Activated T-helper 1 cell treated with anti-CD3 and anti-CD28 coated beads, Interleukin-12 subunit alpha, Interleukin-12 subunit beta, Interleukin-2, Interleukin-4 antibody, amounts not matched to agents 30 ng/mL and 10 ng/mL and 1 ng/mL, durations not matched to agents 14 hours and 24 hours and 36 hours (primary cell): Measurements from ENCODE around the gene NECAB2. TPM values are rescaled to one million over a fixed set of nuclear protein-coding genes. Genes with fewer than 3 reads are reported as not detected.

Source experiments
- DNase-seq: peaks from one replicate; pipeline ENCODE4 v3.0.0; 2021; ENCODE audit warnings: low spot score
- H3K27ac Mint-ChIP-seq: one replicate; pipeline ENCODE4 v1.8.0; 2021; ENCODE audit warnings: mild to moderate bottlenecking, mixed read lengths
- H3K27me3 Mint-ChIP-seq: one replicate; pipeline ENCODE4 v1.8.0; 2022; ENCODE audit warnings: mild to moderate bottlenecking, moderate library complexity, mixed read lengths; ENCODE audit not compliant: insufficient read depth
- H3K36me3 Mint-ChIP-seq: one replicate; pipeline ENCODE4 v1.8.0; 2021; ENCODE audit warnings: low read depth, mixed read lengths
- H3K4me1 Mint-ChIP-seq: one replicate; pipeline ENCODE4 v1.8.0; 2021; ENCODE audit warnings: low read depth, mixed read lengths
- H3K4me3 Mint-ChIP-seq: one replicate; pipeline ENCODE4 v1.8.0; 2021; ENCODE audit warnings: mild to moderate bottlenecking, moderate library complexity, mixed read lengths
- H3K9me3 Mint-ChIP-seq: one replicate; pipeline ENCODE4 v1.8.0; 2021; ENCODE audit warnings: mixed read lengths
- intact Hi-C: fragments of 100-400 bp; cut with micrococcal nuclease; formaldehyde crosslinking; loops from one replicate; pipeline ENCODE4 v1.15.1; 2024
- total RNA-seq: library from RNA; stranded (reverse); gene quantifications from 2 replicates; pipeline ENCODE4 v1.2.3, GENCODE V29; 2022

NECAB2 gene
- total RNA-seq, 1 donor from 2014 or later = not detected

DNA sequence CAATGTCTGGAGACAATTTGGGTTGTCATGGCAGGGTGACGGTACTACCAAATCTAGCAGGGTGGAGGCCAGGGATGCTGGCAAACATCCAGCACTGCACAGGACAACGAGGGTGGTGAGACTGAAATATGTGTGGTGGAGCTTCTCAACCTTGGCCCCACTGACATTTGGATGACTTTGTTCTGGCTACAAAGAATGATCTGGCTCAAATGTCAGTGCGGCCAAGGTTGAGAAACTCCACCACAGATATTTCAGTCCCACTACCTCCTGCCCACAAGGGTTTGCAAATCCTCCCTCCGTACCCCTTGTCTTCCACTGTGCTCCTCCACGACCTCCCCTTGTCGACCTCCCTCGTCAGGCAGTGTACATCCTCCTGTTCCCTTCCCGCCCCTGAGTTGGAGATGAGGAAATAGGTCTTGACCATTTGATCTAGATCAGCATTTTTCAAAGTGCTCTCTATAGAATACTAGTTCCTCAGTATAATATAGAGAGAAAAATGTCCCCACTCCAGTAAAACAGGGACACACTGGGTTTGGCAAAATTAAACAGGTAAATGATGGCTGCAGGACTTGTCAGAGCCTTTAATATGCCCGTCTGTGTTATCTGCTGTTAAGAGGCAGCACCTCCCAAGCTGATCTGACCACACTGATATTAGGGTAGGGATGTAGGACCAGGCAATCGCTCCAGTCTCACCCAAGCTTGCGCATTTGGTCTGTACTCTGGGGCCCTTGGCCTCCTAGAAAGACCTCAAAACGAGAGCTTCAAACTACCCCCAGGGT lies 8.2 kb upstream of the NECAB2 start:
- intact Hi-C loops = no loop called here
- H3K9me3 Mint-ChIP-seq = no peaks in the 10 kb centered on the region
- H3K4me3 Mint-ChIP-seq = no peak overlapping the region
- no peak for DNase-seq
- H3K4me1 Mint-ChIP-seq = peaks cover 6% of the 10 kb centered on the region
- no peaks in the 10 kb centered on the region for H3K36me3 Mint-ChIP-seq
- peaks cover 6% of the 10 kb centered on the region for H3K27me3 Mint-ChIP-seq
- no peak overlapping the region for H3K27ac Mint-ChIP-seq

DNA sequence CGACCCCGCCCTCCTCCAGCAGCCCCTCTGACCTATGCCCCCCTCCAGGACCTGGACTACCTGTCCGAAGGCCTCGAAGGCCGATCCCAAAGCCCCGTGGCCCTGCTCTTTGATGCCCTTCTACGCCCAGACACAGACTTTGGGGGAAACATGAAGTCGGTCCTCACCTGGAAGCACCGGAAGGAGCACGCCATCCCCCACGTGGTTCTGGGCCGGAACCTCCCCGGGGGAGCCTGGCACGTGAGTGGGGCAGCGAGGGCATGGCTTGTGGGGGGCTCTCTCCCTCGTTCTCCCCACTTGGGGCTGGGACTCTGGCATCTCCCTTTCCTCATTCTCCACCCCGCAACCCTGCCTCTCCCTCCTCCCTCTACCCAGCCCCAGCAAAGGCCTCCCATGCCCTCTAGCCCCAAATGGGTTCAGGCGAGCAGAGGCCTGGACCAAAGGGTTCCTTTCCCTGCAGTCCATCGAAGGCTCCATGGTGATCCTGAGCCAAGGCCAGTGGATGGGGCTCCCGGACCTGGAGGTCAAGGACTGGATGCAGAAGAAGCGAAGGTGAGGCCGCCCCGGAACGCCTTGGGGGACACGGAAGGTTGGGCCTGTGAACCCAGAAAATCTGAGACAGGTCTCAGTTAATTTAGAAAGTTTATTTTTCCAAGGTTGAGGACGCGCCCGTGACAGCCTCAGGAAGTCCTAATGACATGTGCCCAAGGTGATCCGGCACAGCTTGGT lies 7.4 kb upstream of the NECAB2 start:
- Mint-ChIP-seq H3K36me3 (no peaks in the 10 kb centered on the region), H3K9me3 (no peaks in the 10 kb centered on the region), H3K27ac (no peak overlapping the region), H3K4me1 (peaks cover 6% of the 10 kb centered on the region), H3K27me3 (peaks cover 1% of the 10 kb centered on the region), H3K4me3 (no peak overlapping the region)
- no peak for DNase-seq
- intact Hi-C loops = no loop called here

DNA sequence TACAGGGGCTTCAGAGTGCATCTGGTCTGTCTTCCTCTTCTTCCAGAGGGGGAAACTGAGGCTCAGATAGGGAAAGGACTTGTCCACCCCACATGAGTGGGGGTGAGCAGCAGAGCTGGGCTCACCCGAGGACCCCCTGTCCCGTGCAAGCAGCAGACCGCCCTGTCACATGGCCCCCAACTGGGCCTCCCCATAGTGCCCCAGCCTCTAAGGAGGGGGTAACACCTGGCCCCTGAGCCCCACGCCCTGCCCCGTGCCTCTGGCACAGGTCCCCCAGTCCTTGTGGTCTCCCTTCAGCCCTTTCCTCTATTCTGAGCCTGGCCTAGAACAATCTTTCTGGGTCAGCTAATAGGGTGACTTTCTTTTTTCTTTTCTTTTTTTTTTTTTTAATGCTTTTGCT lies 6.5 kb upstream of the NECAB2 start:
- Mint-ChIP-seq H3K27me3 (peaks cover 1% of the 10 kb centered on the region), H3K4me1 (peaks cover 5% of the 10 kb centered on the region), H3K9me3 (no peaks in the 10 kb centered on the region), H3K27ac (no peak overlapping the region), H3K36me3 (no peaks in the 10 kb centered on the region), H3K4me3 (no peak overlapping the region)
- intact Hi-C loops = no loop called here
- no peak for DNase-seq

DNA sequence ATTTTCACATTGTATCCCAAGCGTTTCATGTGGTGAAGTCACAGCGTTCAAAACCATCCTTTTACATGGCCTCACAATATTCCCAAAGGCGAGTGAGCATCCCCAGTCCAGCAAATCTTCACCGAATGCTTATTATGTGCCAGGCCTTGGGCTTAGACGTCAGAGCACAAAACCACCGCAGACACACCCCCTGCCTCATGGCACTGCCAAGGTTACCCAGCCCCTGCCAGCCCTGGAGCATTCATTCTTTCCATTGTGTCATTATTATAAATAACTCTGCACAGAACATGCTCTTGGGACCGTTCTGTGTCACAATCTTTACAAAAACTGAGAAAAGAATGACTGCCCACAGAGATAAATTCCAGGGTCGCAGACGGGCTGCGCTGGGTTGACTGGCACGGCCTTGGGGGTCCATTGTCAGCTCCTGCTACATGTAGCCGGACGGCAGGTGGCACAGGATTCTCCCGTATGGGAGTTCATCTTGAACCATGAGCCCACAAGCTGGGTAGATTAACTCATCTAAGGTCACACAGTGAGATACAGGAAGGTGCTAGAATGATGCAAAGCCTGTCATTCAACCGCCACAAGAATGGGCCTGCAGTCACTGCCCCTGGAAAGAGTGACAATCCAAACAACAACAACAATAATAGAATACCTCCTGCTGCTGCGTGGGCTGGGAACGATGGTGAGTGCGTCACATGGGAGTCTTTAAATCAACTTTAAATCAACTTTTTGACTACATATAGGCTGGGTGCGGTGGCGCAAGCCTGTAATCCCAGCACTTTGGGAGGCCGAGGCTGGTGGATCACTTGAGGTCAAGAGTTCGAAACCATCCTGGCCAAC lies 4.5 kb upstream of the NECAB2 start:
- Mint-ChIP-seq H3K27ac (no peak overlapping the region), H3K9me3 (no peaks in the 10 kb centered on the region), H3K27me3 (peaks cover 4% of the 10 kb centered on the region), H3K36me3 (no peaks in the 10 kb centered on the region), H3K4me3 (no peak overlapping the region), H3K4me1 (no peaks in the 10 kb centered on the region)
- intact Hi-C loops = no loop called here
- DNase-seq = no peak

- intact Hi-C loops = no loop called here
- Mint-ChIP-seq H3K4me3 (no peak overlapping the region), H3K27ac (no peak overlapping the region), H3K4me1 (no peaks in the 10 kb centered on the region), H3K36me3 (no peaks in the 10 kb centered on the region), H3K27me3 (peaks cover 11% of the 10 kb centered on the region), H3K9me3 (no peaks in the 10 kb centered on the region)
- no peak for DNase-seq
Observed at GRCh38 chr16:83964684-83965443, 3.2 kb upstream of the NECAB2 start.

- Mint-ChIP-seq H3K4me3 (no peak overlapping the region), H3K36me3 (no peaks in the 10 kb centered on the region), H3K27ac (no peak overlapping the region), H3K27me3 (peaks cover 13% of the 10 kb centered on the region), H3K4me1 (no peaks in the 10 kb centered on the region), H3K9me3 (no peaks in the 10 kb centered on the region)
- no peak for DNase-seq
- intact Hi-C loops = no loop called here
Observed at GRCh38 chr16:83965444-83966152, 2.4 kb upstream of the NECAB2 start.

GRCh38 chr16:83966153-83966696 lies 1.8 kb upstream of the NECAB2 start:
- no peak overlapping the region for H3K27ac Mint-ChIP-seq

DNA sequence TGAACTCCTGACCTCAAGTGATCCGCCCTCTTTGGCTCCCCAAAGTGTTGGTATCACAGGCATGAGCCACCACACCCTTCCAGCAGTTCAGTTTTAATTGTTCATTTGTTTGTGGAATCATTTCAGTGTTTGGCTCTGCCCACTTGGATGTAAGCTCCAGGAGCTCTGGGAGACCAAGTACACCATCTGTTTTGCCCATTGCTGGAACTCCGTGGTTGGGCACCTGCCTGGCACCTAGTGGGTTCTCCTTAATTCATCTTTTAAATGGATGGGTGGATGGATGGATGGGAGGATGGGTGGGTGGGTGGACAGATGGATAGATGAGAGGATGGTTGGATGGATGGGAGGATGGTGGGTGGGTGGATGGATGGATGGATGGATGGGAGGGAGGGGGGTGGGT lies 953 bp upstream of the NECAB2 start:
- no peak overlapping the region for H3K4me3 Mint-ChIP-seq
- no peak for DNase-seq
- no peaks in the 10 kb centered on the region for H3K9me3 Mint-ChIP-seq
- no peaks in the 10 kb centered on the region for H3K4me1 Mint-ChIP-seq
- H3K27me3 Mint-ChIP-seq = peaks cover 13% of the 10 kb centered on the region
- intact Hi-C loops = no loop called here
- H3K36me3 Mint-ChIP-seq = no peaks in the 10 kb centered on the region
- H3K27ac Mint-ChIP-seq = no peak overlapping the region

More at GRCh38 chr16:83966153-83966696, 1.8 kb upstream of the NECAB2 start:
- no peaks in the 10 kb centered on the region for H3K9me3 Mint-ChIP-seq
- H3K4me1 Mint-ChIP-seq = no peaks in the 10 kb centered on the region
- peaks cover 13% of the 10 kb centered on the region for H3K27me3 Mint-ChIP-seq
- no peaks in the 10 kb centered on the region for H3K36me3 Mint-ChIP-seq
- H3K4me3 Mint-ChIP-seq = no peak overlapping the region
- intact Hi-C loops = no loop called here
- DNase-seq = no peak

DNA sequence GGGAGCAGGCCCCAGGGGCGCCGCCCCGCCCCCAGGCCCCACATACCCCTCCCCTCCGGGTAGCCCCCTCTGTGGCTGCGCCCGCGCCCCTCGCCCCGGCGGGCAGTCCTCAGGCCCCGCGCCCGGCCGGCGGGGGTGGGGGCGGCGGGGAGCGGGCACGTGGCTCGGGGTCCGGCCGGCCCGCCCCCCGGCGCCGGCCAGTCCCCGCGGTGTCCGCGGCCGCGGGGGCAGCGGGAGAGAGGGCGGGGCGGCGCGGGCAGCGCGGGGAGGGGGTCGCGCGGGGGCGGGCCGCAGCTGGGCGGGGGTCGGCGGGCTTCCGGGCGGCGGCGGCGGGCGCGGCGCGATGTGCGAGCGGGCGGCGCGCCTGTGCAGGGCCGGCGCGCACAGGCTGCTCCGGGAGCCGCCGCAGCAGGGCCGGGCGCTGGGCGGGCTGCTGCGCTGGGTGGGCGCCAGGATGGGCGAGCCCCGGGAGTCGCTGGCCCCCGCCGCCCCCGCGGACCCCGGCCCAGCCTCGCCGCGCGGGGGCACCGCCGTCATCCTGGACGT lies 335 bp downstream of the NECAB2 start:
- Mint-ChIP-seq H3K9me3 (no peaks in the 10 kb centered on the region), H3K27me3 (peaks cover 13% of the 10 kb centered on the region), H3K4me3 (no peak overlapping the region), H3K4me1 (no peaks in the 10 kb centered on the region), H3K36me3 (no peaks in the 10 kb centered on the region), H3K27ac (no peak overlapping the region)
- no peak for DNase-seq
- intact Hi-C loops = no loop called here

- Mint-ChIP-seq H3K27me3 (peaks cover 13% of the 10 kb centered on the region), H3K9me3 (no peaks in the 10 kb centered on the region), H3K4me1 (no peaks in the 10 kb centered on the region), H3K36me3 (no peaks in the 10 kb centered on the region), H3K27ac (no peak overlapping the region), H3K4me3 (no peak overlapping the region)
- DNase-seq = no peak
- intact Hi-C loops = no loop called here
Observed at GRCh38 chr16:83968891-83969649, 1.0 kb downstream of the NECAB2 start.

DNA sequence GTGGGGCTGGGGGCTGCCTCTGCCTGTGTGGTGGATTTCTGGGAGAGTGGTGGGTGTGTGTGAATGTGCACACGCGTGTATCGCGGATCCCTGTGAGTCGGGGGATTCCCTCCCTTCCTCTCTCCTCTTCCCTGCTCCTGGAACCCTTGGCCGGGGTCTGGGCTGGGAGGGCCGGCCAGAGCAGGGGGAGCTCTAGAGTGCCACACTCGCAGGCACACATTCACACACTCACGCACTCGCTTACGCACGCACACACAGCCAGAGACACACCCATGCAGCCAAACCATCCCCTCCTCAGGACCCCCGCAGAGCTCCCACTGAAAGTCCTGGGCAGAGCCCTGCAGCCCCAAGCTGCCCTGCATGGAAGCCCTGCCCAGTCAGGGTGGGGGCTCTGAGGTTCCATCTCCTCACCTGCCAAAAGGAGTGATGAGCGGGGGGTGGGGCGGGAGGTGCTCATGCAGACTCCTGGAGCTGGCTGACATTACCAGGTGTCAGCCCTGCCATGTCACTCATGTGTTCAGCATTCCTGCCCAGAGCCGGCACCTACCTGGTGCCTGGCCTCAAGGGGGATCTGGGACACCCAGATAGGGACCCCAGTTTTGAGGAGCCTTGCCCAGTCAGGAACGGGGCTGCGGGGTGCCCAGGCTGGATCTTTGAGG lies 1.9 kb downstream of the NECAB2 start:
- H3K9me3 Mint-ChIP-seq = no peaks in the 10 kb centered on the region
- DNase-seq = no peak
- no peaks in the 10 kb centered on the region for H3K4me1 Mint-ChIP-seq
- no peaks in the 10 kb centered on the region for H3K36me3 Mint-ChIP-seq
- peak overlapping the region; percentile 55 for H3K27ac Mint-ChIP-seq
- peaks cover 13% of the 10 kb centered on the region for H3K27me3 Mint-ChIP-seq
- H3K4me3 Mint-ChIP-seq = no peak overlapping the region
- intact Hi-C loops = no loop called here
